Measurements from ENCODE around the gene AVP. TPM values are rescaled to one million over a fixed set of nuclear protein-coding genes. Genes with fewer than 3 reads are reported as not detected.

Gene AVP
- polyA plus RNA-seq, 3 donors from 2014 or later, result not detected

GRCh38 chr20:3105256-3106137, 21.0 kb upstream of the AVP start:
- no peak overlapping the region for H3K27ac Mint-ChIP-seq

DNA sequence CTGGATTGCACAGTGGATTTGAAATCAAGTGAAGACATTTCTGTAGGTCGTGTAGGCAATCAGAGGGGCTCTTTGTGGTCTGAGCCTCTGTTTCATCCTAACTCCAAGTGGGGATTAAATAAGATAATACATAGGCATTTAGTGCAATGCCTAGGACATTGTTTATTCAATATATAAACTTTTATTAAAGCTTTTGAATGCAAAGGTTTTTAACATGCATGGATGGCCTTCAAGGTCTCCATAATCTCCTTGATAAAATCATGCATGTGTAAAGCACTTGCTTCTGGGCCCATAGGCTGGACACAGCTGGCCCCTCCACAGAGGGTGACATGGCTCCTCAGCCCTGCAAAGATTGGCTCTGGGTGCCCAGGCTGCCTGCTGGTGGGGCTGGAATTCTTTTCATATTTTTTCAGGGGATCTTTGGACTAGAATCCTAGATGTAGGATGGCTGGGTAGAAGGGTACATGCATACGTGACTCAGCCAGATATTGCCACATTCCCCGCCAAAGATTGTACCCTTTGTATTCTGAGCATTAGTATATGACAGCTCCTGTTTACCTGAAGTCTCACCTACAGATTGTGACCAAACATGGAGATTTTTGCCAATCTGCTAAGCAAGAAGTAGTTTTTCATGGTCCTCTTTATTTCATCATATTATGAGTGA, 19.0 kb upstream of the AVP start:
- peak overlapping the region in 1 of 6 donors; percentile 47 for H3K27ac Mint-ChIP-seq
- peaks cover 18 to 19% of the 10 kb centered on the region in 2 donors for H3K4me1 Mint-ChIP-seq
- peaks cover 0 to 3% (median 0%) of the 10 kb centered on the region in 3 donors for H3K36me3 Mint-ChIP-seq
- H3K27me3 Mint-ChIP-seq (ENCODE audit: low read depth in 3 of 3), result peaks cover 3 to 12% (median 7%) of the 10 kb centered on the region in 3 donors
- DNase-seq, result no peak
- no peak overlapping the region for H3K4me3 Mint-ChIP-seq
- H3K9me3 Mint-ChIP-seq, result no peaks in the 10 kb centered on the region

More at GRCh38 chr20:3105256-3106137, 21.0 kb upstream of the AVP start:
- Mint-ChIP-seq H3K36me3 (peaks cover 0 to 3% (median 0%) of the 10 kb centered on the region in 3 donors), H3K4me1 (peaks cover 18 to 19% of the 10 kb centered on the region in 2 donors), H3K9me3 (no peaks in the 10 kb centered on the region), H3K27me3 (ENCODE audit: low read depth in 3 of 3) (peaks cover 2 to 10% (median 3%) of the 10 kb centered on the region in 3 donors), H3K4me3 (no peak overlapping the region)
- DNase-seq, result no peak

DNA sequence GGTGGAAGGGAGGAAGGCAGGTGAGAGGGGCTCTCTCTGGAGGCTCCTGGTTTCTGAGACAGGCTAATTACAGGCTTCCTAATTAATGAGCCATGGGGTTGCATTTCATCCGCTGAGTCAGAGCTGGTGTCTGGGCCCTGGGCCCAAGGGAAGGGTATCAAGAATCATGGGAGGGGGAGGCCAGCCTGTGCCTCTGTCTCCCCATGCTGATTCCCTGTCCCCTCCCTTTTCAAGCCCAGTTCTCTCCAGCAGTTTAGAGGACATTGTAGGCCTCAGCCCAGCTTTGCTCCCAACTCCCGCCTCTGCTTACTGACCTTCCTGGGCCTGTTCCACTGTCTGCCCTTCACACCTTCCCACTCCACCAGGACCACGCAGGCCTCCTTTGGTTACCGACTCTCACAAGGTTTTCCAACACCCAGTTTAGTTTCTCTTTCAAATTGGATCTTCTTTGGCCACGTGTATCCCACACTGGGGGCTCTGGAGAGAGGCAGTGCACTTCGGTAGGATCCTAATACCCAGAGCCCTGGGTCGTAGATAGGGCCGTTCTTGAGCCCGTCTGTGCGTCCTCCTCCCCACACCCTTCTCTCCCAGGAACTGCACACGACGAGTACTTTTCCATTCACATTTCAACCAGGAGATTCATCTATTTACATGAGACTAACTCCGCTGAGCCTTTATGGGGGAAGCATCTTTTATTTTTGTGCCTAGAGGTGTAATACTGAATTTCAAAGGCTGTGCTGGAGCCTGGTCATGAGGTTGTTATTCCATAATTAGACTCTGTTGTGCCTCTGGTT, 18.2 kb upstream of the AVP start:
- no peak for DNase-seq
- peaks cover 0 to 3% (median 0%) of the 10 kb centered on the region in 3 donors for H3K36me3 Mint-ChIP-seq

DNA sequence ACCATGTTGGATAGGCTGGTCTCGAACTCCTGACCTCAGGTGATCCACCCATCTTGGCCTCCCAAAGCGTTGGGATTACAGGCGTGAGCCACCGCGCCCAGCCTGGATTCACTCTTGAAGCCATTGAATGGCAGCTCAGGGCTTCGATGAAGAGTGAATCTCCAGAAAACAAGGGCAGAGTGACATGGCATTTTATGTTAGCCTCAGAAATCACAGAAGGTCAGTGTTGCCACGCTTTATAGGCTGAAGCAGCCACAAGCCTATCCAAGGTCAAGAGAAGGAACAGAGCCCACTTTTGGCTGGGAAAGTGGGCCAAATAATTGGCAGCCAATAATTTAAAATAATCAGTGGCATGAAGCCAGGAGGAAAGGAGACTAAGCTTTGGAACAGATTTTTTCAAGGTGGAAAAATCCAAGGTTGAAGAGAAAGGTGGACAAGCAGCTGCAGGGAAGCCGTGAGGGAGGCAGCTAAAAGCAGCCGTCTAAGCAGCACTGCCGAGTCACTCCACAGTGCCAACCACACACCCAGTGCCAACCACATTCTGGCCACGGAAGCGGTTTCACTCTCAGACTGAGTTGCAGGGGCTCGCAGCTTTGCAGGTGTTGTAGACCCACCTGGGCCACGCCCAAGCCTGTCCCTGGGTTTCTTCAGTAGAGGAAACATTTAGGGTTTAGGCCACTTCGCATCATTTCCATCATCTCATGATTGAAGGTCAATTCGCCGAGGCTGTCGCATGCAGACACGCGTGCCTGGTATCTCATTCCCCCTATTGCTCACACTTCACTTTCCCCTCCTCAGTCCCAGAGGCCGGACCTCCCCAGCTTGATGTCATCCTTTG, 17.4 kb upstream of the AVP start:
- DNase-seq, result peak; percentile 49 to 55 (median 53)
- H3K36me3 Mint-ChIP-seq, result peaks cover 0 to 3% (median 0%) of the 10 kb centered on the region in 3 donors
- H3K4me3 Mint-ChIP-seq, result peak overlapping the region; percentile 25 to 76 (median 64)
- H3K27me3 Mint-ChIP-seq (ENCODE audit: low read depth in 3 of 3), result peaks cover 2 to 14% (median 10%) of the 10 kb centered on the region in 3 donors
- H3K4me1 Mint-ChIP-seq, result peaks cover 18 to 19% of the 10 kb centered on the region in 2 donors
- peak overlapping the region in 3 of 6 donors; percentile 9 to 47 (median 20) for H3K27ac Mint-ChIP-seq
- no peaks in the 10 kb centered on the region for H3K9me3 Mint-ChIP-seq

More for the DNA sequence above, 18.2 kb upstream of the AVP start:
- Mint-ChIP-seq H3K27me3 (ENCODE audit: low read depth in 3 of 3) (peaks cover 3 to 14% (median 10%) of the 10 kb centered on the region in 3 donors), H3K4me3 (peak overlapping the region; percentile 25 to 79 (median 64)), H3K9me3 (no peaks in the 10 kb centered on the region), H3K4me1 (peaks cover 18 to 19% of the 10 kb centered on the region in 2 donors), H3K27ac (peak overlapping the region in 3 of 6 donors; percentile 13 to 70 (median 47))

DNA sequence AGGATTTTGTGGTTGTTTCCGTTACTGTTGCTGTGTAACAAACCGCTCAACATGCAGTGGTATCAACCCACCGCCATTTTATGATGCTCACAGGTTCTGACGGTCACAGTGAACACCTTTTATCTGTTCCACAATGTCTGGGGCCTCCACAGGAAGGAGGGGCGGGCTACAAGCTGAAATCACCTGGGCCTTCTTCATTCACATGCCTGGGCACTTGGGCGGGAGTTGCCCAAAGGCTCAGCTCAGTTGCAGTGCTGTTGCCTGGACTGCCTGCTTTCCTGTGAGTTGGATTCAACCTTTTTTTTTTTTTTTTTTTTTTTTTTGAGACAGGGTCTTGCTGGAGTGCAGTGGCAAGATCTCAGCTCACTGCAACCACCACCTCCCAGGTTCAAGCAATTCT, 16.7 kb upstream of the AVP start:
- Mint-ChIP-seq H3K4me1 (peaks cover 18 to 19% of the 10 kb centered on the region in 2 donors), H3K36me3 (peaks cover 0 to 3% (median 0%) of the 10 kb centered on the region in 3 donors), H3K4me3 (no peak overlapping the region), H3K27me3 (ENCODE audit: low read depth in 3 of 3) (peaks cover 2 to 14% (median 13%) of the 10 kb centered on the region in 3 donors), H3K9me3 (no peaks in the 10 kb centered on the region), H3K27ac (no peak overlapping the region)
- no peak for DNase-seq

DNA sequence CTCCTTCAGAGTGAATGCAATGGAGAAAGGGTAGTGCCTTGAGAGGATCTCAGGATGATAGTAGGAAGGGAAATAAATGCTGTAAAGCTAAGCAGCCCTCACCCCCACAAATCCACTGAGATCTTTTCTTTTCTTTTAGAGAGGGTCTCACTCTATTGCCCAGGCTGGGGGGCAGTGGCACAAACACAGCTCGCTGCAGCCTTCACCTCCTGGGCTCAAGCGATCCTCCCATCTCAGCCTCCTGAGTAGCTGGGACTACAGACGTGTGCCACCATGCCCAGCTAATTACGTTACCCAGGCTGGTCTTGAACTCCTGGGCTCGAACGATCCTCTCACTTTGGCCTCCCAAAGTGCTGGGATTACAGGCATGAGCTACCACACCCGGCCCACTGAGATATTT, 16.0 kb upstream of the AVP start:
- peaks cover 8 to 14% (median 13%) of the 10 kb centered on the region in 3 donors for H3K27me3 Mint-ChIP-seq (ENCODE audit: low read depth in 3 of 3)
- no peak overlapping the region for H3K4me3 Mint-ChIP-seq
- H3K9me3 Mint-ChIP-seq, result no peaks in the 10 kb centered on the region
- H3K4me1 Mint-ChIP-seq, result peaks cover 18 to 19% of the 10 kb centered on the region in 2 donors
- DNase-seq, result no peak
- H3K27ac Mint-ChIP-seq, result no peak overlapping the region
- peaks cover 0 to 3% (median 0%) of the 10 kb centered on the region in 3 donors for H3K36me3 Mint-ChIP-seq

DNA sequence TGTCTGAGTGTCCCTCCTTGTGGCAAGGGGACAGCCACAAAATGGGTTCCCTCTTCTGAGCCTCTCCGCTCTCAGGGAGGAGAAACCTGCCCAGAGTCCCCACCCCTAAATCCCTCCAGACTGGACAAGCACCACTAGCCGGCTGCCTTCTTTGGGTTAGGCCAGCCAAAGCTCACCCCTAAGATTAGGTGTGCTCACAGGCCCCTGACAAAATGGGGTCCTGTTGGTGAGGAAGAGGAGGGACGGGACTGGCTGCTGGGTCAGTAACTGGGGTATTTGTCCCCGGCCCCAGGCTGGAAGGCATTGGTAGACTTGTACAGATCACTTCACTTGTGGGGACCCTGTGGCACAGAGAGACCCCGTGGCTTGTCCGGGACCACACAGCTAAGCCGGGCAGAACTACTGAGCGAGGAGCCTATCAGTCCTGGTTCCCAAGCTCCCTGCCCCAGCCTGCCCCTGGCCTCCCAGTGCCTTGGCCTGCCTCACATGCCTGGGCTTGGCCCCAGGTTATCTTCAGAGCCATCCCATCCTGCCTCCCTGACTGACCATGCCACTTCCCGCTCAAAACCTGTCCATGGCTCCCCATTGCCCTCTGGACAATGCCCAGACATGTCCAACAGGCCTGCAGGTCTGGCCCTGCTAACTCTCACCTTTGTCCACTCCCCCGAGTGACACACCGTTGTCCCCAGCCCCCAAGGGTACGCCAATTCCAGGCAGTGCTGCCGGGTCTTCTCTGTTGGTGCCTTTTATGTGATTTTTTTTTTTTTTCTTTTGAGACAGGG, 10.5 kb upstream of the AVP start:
- DNase-seq, result no peak
- Mint-ChIP-seq H3K9me3 (no peaks in the 10 kb centered on the region), H3K4me3 (no peak overlapping the region), H3K27me3 (ENCODE audit: low read depth in 3 of 3) (peaks cover 17 to 39% (median 28%) of the 10 kb centered on the region in 3 donors), H3K4me1 (peaks cover 16 to 21% of the 10 kb centered on the region in 2 donors), H3K36me3 (no peaks in the 10 kb centered on the region), H3K27ac (peak overlapping the region in 4 of 6 donors; percentile 40 to 83 (median 71))

DNA sequence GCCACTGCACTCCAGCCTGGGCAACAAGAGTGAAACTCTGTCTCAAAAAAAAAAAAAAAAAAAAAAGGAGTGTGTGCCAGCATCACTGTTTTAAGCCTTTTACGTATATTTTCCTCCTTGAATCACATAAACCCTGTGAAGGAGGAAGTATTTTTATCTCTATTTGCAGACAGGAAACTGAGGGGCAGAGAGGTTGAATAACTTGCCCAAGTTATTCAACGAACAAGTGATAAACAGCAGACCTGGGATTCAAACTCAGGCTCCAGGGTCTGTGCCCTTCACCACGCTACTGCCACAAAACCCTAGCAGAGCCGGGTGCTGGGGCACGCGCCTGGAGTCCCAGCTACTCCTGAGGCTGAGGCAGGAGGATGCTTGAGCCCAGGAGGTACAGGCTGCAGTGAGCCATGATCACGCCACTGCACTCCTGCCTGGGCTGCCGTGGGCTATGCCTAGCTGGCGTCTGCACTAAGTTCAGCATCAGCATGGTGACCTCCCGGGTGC, 9.4 kb upstream of the AVP start:
- Mint-ChIP-seq H3K36me3 (no peaks in the 10 kb centered on the region), H3K4me3 (peak overlapping the region in 4 of 5 donors; percentile 27 to 87 (median 80)), H3K4me1 (peaks cover 16 to 21% of the 10 kb centered on the region in 2 donors), H3K9me3 (no peaks in the 10 kb centered on the region), H3K27ac (peak overlapping the region in 5 of 6 donors; percentile 6 to 95 (median 91)), H3K27me3 (ENCODE audit: low read depth in 3 of 3) (peaks cover 23 to 43% (median 27%) of the 10 kb centered on the region in 3 donors)
- no peak for DNase-seq

- H3K27ac Mint-ChIP-seq, result peak overlapping the region in 5 of 6 donors; percentile 84 to 97 (median 92)
- no peaks in the 10 kb centered on the region for H3K9me3 Mint-ChIP-seq
- peak; percentile 40 to 47 (median 40) for DNase-seq
- H3K36me3 Mint-ChIP-seq, result no peaks in the 10 kb centered on the region
- H3K4me1 Mint-ChIP-seq, result peaks cover 16 to 21% of the 10 kb centered on the region in 2 donors
- H3K27me3 Mint-ChIP-seq (ENCODE audit: low read depth in 3 of 3), result peaks cover 23 to 44% (median 28%) of the 10 kb centered on the region in 3 donors
- H3K4me3 Mint-ChIP-seq, result peak overlapping the region; percentile 78 to 94 (median 87)
Observed at GRCh38 chr20:3092611-3093379, 8.3 kb upstream of the AVP start.

- Mint-ChIP-seq H3K36me3 (no peaks in the 10 kb centered on the region), H3K4me3 (peak overlapping the region in 1 of 5 donors; percentile 36), H3K27ac (peak overlapping the region in 3 of 6 donors; percentile 31 to 58 (median 38)), H3K4me1 (peaks cover 16 to 21% of the 10 kb centered on the region in 2 donors), H3K9me3 (no peaks in the 10 kb centered on the region), H3K27me3 (ENCODE audit: low read depth in 3 of 3) (peaks cover 18 to 42% (median 32%) of the 10 kb centered on the region in 3 donors)
- no peak for DNase-seq
Observed at GRCh38 chr20:3090565-3090964, 6.0 kb upstream of the AVP start.

DNA sequence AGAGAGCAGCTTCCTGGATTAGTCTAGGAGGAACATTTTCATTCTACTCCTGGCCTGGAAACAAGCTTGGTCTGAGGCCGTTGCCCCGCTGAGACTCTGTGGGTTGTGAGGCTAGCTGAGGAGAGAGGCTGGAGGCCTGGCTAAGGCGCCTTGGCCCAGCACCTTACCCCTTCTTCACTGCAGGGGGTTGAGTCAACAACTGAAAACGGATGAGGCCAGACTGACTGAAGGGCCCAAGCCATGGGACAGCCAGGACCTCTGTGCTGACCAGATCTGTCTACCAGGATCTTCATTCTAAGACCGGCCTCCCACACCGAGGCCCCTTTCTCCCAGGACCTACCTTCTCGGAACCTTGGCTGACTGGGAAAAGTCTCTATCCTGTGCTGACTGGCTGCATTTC, 3.5 kb upstream of the AVP start:
- DNase-seq, result no peak
- no peak overlapping the region for H3K4me3 Mint-ChIP-seq
- peaks cover 6 to 13% of the 10 kb centered on the region in 2 donors for H3K4me1 Mint-ChIP-seq
- peaks cover 11 to 34% (median 33%) of the 10 kb centered on the region in 3 donors for H3K27me3 Mint-ChIP-seq (ENCODE audit: low read depth in 3 of 3)
- peak overlapping the region in 1 of 6 donors; percentile 3 for H3K27ac Mint-ChIP-seq
- H3K36me3 Mint-ChIP-seq, result no peaks in the 10 kb centered on the region
- no peaks in the 10 kb centered on the region for H3K9me3 Mint-ChIP-seq
